HepG2 (cell line): ENCODE results near the gene MT4. TPM values are rescaled to one million over a fixed set of nuclear protein-coding genes. Genes with fewer than 3 reads are reported as not detected.

Experiments used
- AHDC1 ChIP-seq: sonication (generic); formaldehyde crosslinking; IDR thresholded peaks from 2 replicates; pipeline ENCODE4 v1.5.1; 2020; ENCODE audit warnings: mild to moderate bottlenecking, missing genetic modification reagents, borderline replicate concordance
- CCAR2 ChIP-seq: fragments of 200-400 bp; formaldehyde crosslinking; optimal IDR thresholded peaks from 2 replicates; pipeline ENCODE3; 2018; ENCODE audit warnings: low read depth, mild to moderate bottlenecking, low read length, moderate library complexity
- CENPBD1 ChIP-seq: sonication (generic); formaldehyde crosslinking; IDR thresholded peaks from 2 replicates; pipeline ENCODE4 v1.8.0; 2022; ENCODE audit warnings: missing genetic modification reagents, low read depth, mild to moderate bottlenecking, borderline replicate concordance
- CHCHD3 ChIP-seq: sonication (generic); formaldehyde crosslinking; IDR thresholded peaks from 2 replicates; pipeline ENCODE4 v1.8.0; 2022; ENCODE audit warnings: mild to moderate bottlenecking, missing genetic modification reagents, moderate library complexity
- FOXP1 ChIP-seq, 2 experiments: fragments of 450-650 bp in 1 of 2; IDR thresholded peaks; 2 replicates each; pipeline ENCODE4 v1.6.1; 2017 to 2018; ENCODE audit warnings: antibody characterized with exemption in 1 of 2
- HES4 ChIP-seq: sonication (generic); formaldehyde crosslinking; IDR thresholded peaks from 2 replicates; pipeline ENCODE4 v1.9.0; 2021; ENCODE audit warnings: mild to moderate bottlenecking, missing genetic modification reagents, borderline replicate concordance
- KAT2B ChIP-seq: fragments of 150-350 bp; IDR thresholded peaks from 2 replicates; pipeline ENCODE4 v1.6.1; 2014; ENCODE audit warnings: low read depth, low read length, borderline replicate concordance
- KLF16 ChIP-seq, 2 experiments: sonication (generic) in 1 of 2; formaldehyde crosslinking in 1 of 2; IDR thresholded peaks; 2 replicates each; pipeline versions ENCODE4 v1.6.1 to v1.8.0; 2016 to 2023; ENCODE audit warnings: missing genetic modification reagents in 2 of 2, missing compliant biosample characterization in 1 of 2
- MEIS1 ChIP-seq: sonication (generic); formaldehyde crosslinking; IDR thresholded peaks from 2 replicates; pipeline ENCODE4 v1.9.0; 2021; ENCODE audit warnings: mild to moderate bottlenecking, missing genetic modification reagents, moderate library complexity, borderline replicate concordance
- MIXL1 ChIP-seq: IDR thresholded peaks from 2 replicates; pipeline ENCODE4 v1.6.1; 2016
- MYNN ChIP-seq: sonication (generic); formaldehyde crosslinking; IDR thresholded peaks from 2 replicates; pipeline ENCODE4 v1.4.0; 2020; ENCODE audit warnings: mild to moderate bottlenecking, low read depth, missing genetic modification reagents
- NCOA1 ChIP-seq: sonication (generic); formaldehyde crosslinking; IDR thresholded peaks from 2 replicates; pipeline ENCODE4 v1.9.0; 2021; ENCODE audit warnings: missing genetic modification reagents
- POLR2G ChIP-seq: fragments of 200-400 bp; formaldehyde crosslinking; IDR thresholded peaks from 2 replicates; pipeline ENCODE4 v1.6.1; 2018; ENCODE audit warnings: mild to moderate bottlenecking, low read depth, low read length, moderate library complexity
- SOX13 ChIP-seq, 3 experiments: fragments of 450-650 bp in 1 of 3; sonication (generic) in 1 of 3; formaldehyde crosslinking in 1 of 3; IDR thresholded peaks in 2 of 3; conservative IDR thresholded peaks in 1 of 3; 2 replicates each; pipeline versions ENCODE4 v1.5.0 to v1.6.1; 2016 to 2020; ENCODE audit warnings: antibody characterized with exemption in 1 of 3, mild to moderate bottlenecking in 1 of 3, missing compliant biosample characterization in 1 of 3, missing genetic modification reagents in 1 of 3, moderate library complexity in 1 of 3
- TBX2 ChIP-seq: sonication (generic); formaldehyde crosslinking; IDR thresholded peaks from 2 replicates; pipeline ENCODE4 v1.5.0; 2020; ENCODE audit warnings: missing genetic modification reagents, mild to moderate bottlenecking, borderline replicate concordance
- THAP7 ChIP-seq: sonication (generic); formaldehyde crosslinking; IDR thresholded peaks from 2 replicates; pipeline ENCODE4 v1.8.1; 2023; ENCODE audit warnings: mild to moderate bottlenecking, missing genetic modification reagents
- ZMYM4 ChIP-seq: sonication (generic); formaldehyde crosslinking; IDR thresholded peaks from 2 replicates; pipeline ENCODE4 v1.8.1; 2023; ENCODE audit warnings: mild to moderate bottlenecking, missing genetic modification reagents
- ZNF580 ChIP-seq: IDR thresholded peaks from 2 replicates; pipeline ENCODE4 v1.6.1; 2016; ENCODE audit warnings: low read depth, borderline replicate concordance
- ZNF639 ChIP-seq: conservative IDR thresholded peaks from 2 replicates; pipeline ENCODE4 v1.6.1; 2018; ENCODE audit warnings: missing genetic modification reagents
- ZNF75D ChIP-seq: sonication (generic); formaldehyde crosslinking; IDR thresholded peaks from 2 replicates; pipeline ENCODE4 v1.8.1; 2023; ENCODE audit warnings: missing genetic modification reagents, mild to moderate bottlenecking, borderline replicate concordance
- ZNF781 ChIP-seq: sonication (generic); formaldehyde crosslinking; IDR thresholded peaks from 2 replicates; pipeline ENCODE4 v1.5.1; 2020; ENCODE audit warnings: borderline replicate concordance, mild to moderate bottlenecking, missing genetic modification reagents; ENCODE audit errors: not compliant biosample characterization
- ZSCAN31 ChIP-seq: sonication (generic); formaldehyde crosslinking; IDR thresholded peaks from 2 replicates; pipeline ENCODE4 v1.5.0; 2020; ENCODE audit warnings: low read depth, mild to moderate bottlenecking, missing genetic modification reagents
- polyA plus RNA-seq, 8 experiments: library from polyadenylated mRNA; depleted of rRNA in 3 of 8; stranded (reverse) in 7 of 8; unstranded in 1 of 8; fragments of >200 nt; fragmentation: Illumina TruSeq in 4 of 8; extraction: Trizol in 4 of 8; gene quantifications; 2 replicates each; pipeline versions ENCODE4 v1.2.1 to v1.2.3, GENCODE V29; 2011 to 2016; ENCODE audit warnings: low read depth in 4 of 8, missing spikeins in 1 of 8, mixed read lengths in 1 of 8; ENCODE audit not compliant: insufficient read depth in 1 of 8
- total RNA-seq, 5 experiments: library from RNA; depleted of rRNA; stranded (reverse); fragments of >200 nt; fragmentation: Illumina TruSeq; extraction: Trizol; gene quantifications; 2 replicates each; pipeline ENCODE4 v1.2.3, GENCODE V29; 2016; ENCODE audit warnings: low read depth in 1 of 5

The MT4 gene
- total and polyA plus RNA-seq, 2 of the 13 experiments (the other 11 are each of a cell fraction or from before 2014, with no cell fraction given): not detected

- TF ChIP-seq CCAR2 (no peak), POLR2G (no peak), ZNF781 (CRISPR knock-in tag) (no peak), AHDC1 (CRISPR knock-in tag) (peak; percentile 47; the same call in 1 of the 2 replicates), ZSCAN31 (CRISPR knock-in tag) (no peak), THAP7 (no peak), MIXL1 (CRISPR knock-in tag) (peak; percentile 36; the same call in 1 of the 2 replicates), KLF16 (CRISPR knock-in tag; IDR thresholded peaks at IDR 0.05) (no peak), TBX2 (CRISPR knock-in tag) (no peak), KAT2B (no peak), HES4 (no peak), ZNF75D (CRISPR knock-in tag) (no peak), SOX13 (IDR thresholded peaks at IDR 0.05) (no peak), SOX13 (CRISPR knock-in tag; conservative IDR thresholded peaks at IDR 0.05 in 1 of 2, IDR thresholded peaks at IDR 0.05 in 1 of 2) (peak in 1 of 2 experiments; percentile 17; a peak in 1 of 4 replicates), CHCHD3 (CRISPR knock-in tag) (no peak), FOXP1 (IDR thresholded peaks at IDR 0.05) (no peak), FOXP1 (CRISPR knock-in tag; IDR thresholded peaks at IDR 0.05) (peak; percentile 71), MEIS1 (peak; percentile 72; the same call in 1 of the 2 replicates), ZNF639 (CRISPR knock-in tag) (no peak), MYNN (CRISPR knock-in tag) (no peak), NCOA1 (CRISPR knock-in tag) (no peak), ZNF580 (CRISPR knock-in tag) (no peak), CENPBD1 (CRISPR knock-in tag) (no peak), ZMYM4 (CRISPR knock-in tag) (no peak)
Observed at GRCh38 chr16:56542039-56542438, 22.8 kb upstream of the MT4 start (continued).
